ENCODE measurements around the gene TM4SF1. TPM values are rescaled to one million over a fixed set of nuclear protein-coding genes. Genes with fewer than 3 reads are reported as not detected.

Gene TM4SF1
- total and polyA plus RNA-seq, 2 donors from 2014 or later: 101 to 173 TPM

GRCh38 chr3:149332771-149333170 is 44.7 kb downstream of the TM4SF1 start:
- Histone ChIP-seq H3K27ac (ENCODE audit: low read depth in 2 of 2, low read length in 2 of 2) (peak overlapping the region; percentile 64 to 84), H3K9me3 (ENCODE audit: control insufficient read depth in 2 of 3, insufficient read depth in 1 of 3, low read length in 3 of 3) (no peaks in the 10 kb centered on the region), H3K36me3 (ENCODE audit: control insufficient read depth in 2 of 3, insufficient read depth in 3 of 3, low read length in 3 of 3) (no peaks in the 10 kb centered on the region), H3K4me3 (ENCODE audit: low read length in 3 of 3) (peak overlapping the region; percentile 34 to 74 (median 61)), H3K4me1 (ENCODE audit: control insufficient read depth in 2 of 3, insufficient read depth in 2 of 3, low read depth in 1 of 3, low read length in 3 of 3) (peaks cover 0 to 13% (median 0%) of the 10 kb centered on the region in 3 donors), H3K9ac (ENCODE audit: low read length in 3 of 3) (peak overlapping the region; percentile 9 to 81 (median 58)), H3K27me3 (ENCODE audit: control insufficient read depth, insufficient read depth, low read length) (no peaks in the 10 kb centered on the region)
- intact Hi-C loops (cut with DNase I): no loop called here
- TF ChIP-seq CTCF (IDR thresholded peaks at IDR 0.05; ENCODE audit: borderline replicate concordance, extremely low read depth, insufficient read depth): no peak
- DNase-seq: peak in 2 of 5 donors; percentile 5 to 8
- no peak for FAIRE-seq

GRCh38 chr3:149332227-149332765 is 45.2 kb downstream of the TM4SF1 start:
- no peaks in the 10 kb centered on the region for H3K9me3 ChIP-seq (ENCODE audit: control insufficient read depth in 2 of 3, insufficient read depth in 1 of 3, low read length in 3 of 3)
- FAIRE-seq (peak; percentile 42), DNase-seq (peak in 1 of 5 donors; percentile 28)
- intact Hi-C loops (cut with DNase I): no loop called here
- no peaks in the 10 kb centered on the region for H3K36me3 ChIP-seq (ENCODE audit: control insufficient read depth in 2 of 3, insufficient read depth in 3 of 3, low read length in 3 of 3)
- peaks cover 0 to 13% (median 0%) of the 10 kb centered on the region in 3 donors for H3K4me1 ChIP-seq (ENCODE audit: control insufficient read depth in 2 of 3, insufficient read depth in 2 of 3, low read depth in 1 of 3, low read length in 3 of 3)
- TF ChIP-seq CTCF (IDR thresholded peaks at IDR 0.05; ENCODE audit: borderline replicate concordance, extremely low read depth, insufficient read depth): no peak
- no peaks in the 10 kb centered on the region for H3K27me3 ChIP-seq (ENCODE audit: control insufficient read depth, insufficient read depth, low read length)
- peak overlapping the region in 1 of 3 donors; percentile 81 for H3K9ac ChIP-seq (ENCODE audit: low read length in 3 of 3)
- peak overlapping the region in 2 of 3 donors; percentile 61 to 74 for H3K4me3 ChIP-seq (ENCODE audit: low read length in 3 of 3)
- peak overlapping the region; percentile 64 to 84 for H3K27ac ChIP-seq (ENCODE audit: low read depth in 2 of 2, low read length in 2 of 2)

DNA sequence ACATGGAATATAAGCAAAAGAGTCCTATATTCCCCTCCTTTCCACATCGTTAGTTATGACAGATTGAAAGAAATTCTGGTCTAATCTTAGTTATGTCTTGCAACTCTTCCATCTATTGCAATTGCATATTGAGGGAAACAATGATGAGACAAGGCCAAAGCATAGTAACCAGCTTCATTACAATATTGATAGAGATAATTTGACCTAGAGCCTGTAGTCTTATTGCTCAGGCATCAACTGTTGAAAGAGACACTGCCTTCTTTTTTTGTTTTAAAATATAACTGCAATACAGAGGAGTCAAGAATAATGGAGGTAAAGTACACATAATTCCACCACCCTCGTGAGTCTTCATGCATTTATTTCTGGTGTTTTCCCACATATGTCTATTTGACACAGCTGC is 46.1 kb downstream of the TM4SF1 start:
- Histone ChIP-seq H3K36me3 (ENCODE audit: control insufficient read depth in 2 of 3, insufficient read depth in 3 of 3, low read length in 3 of 3) (no peaks in the 10 kb centered on the region), H3K9ac (ENCODE audit: low read length in 3 of 3) (peak overlapping the region in 1 of 3 donors; percentile 6), H3K9me3 (ENCODE audit: control insufficient read depth in 2 of 3, insufficient read depth in 1 of 3, low read length in 3 of 3) (no peaks in the 10 kb centered on the region), H3K4me3 (ENCODE audit: low read length in 3 of 3) (peak overlapping the region in 2 of 3 donors; percentile 6 to 36), H3K27me3 (ENCODE audit: control insufficient read depth, insufficient read depth, low read length) (no peaks in the 10 kb centered on the region), H3K27ac (ENCODE audit: low read depth in 2 of 2, low read length in 2 of 2) (peak overlapping the region in 1 of 2 donors; percentile 25), H3K4me1 (ENCODE audit: control insufficient read depth in 2 of 3, insufficient read depth in 2 of 3, low read depth in 1 of 3, low read length in 3 of 3) (peaks cover 0 to 13% (median 0%) of the 10 kb centered on the region in 3 donors)
- DNase-seq (no peak), FAIRE-seq (no peak)
- intact Hi-C loops (cut with DNase I): no loop called here
- no peak for TF ChIP-seq CTCF (IDR thresholded peaks at IDR 0.05; ENCODE audit: borderline replicate concordance, extremely low read depth, insufficient read depth)
